ENCODE data around the gene KCNQ1. TPM values are rescaled to one million over a fixed set of nuclear protein-coding genes. Genes with fewer than 3 reads are reported as not detected.

Gene KCNQ1
- polyA plus RNA-seq, 1 of the 3 experiments (the other 2 are of a cell fraction): 0.05 TPM

- Histone ChIP-seq H3F3A (replicated peaks; ENCODE audit: insufficient read depth) (no peaks in the 10 kb centered on the region), H3K4me1 (ENCODE audit: control insufficient read depth in 1 of 2, insufficient read depth in 2 of 2, low read depth in 1 of 2, low read length in 1 of 2) (no peaks in the 10 kb centered on the region), H3K9me3 (no peaks in the 10 kb centered on the region), H3K9me2 (no peaks in the 10 kb centered on the region), H3K4me3 (ENCODE audit: low read depth in 2 of 2, low read length in 1 of 2) (no peak overlapping the region), H3K4me2 (no peak overlapping the region), H3K79me2 (ENCODE audit: insufficient read depth) (no peaks in the 10 kb centered on the region), H2AFZ (ENCODE audit: low read depth) (no peak overlapping the region), H3K27ac (ENCODE audit: low read depth in 2 of 2, low read length in 1 of 2) (no peak overlapping the region), H3K27me3 (ENCODE audit: insufficient read depth) (no peaks in the 10 kb centered on the region), H3K9ac (no peak overlapping the region), H3K36me3 (replicated peaks in 1 of 2; ENCODE audit: control insufficient read depth in 1 of 2, insufficient read depth in 2 of 2, low read length in 1 of 2) (no peaks in the 10 kb centered on the region), H4K20me1 (ENCODE audit: insufficient read depth) (no peaks in the 10 kb centered on the region)
- DNase-seq: no peak
- ChIA-PET CTCF (interaction anchor here (1.1 kb wide), 1 partner anchor 122 kb away, joined by 3 read pairs; no protein-coding TSS in a partner anchor), POLR2A (no interaction called here)
- 24% methylated on average over 3 of the region's 3 CpGs for WGBS (ENCODE audit: low lambda C conversion rate)
- TF ChIP-seq FOXJ3 (CRISPR knock-in tag; IDR thresholded peaks at IDR 0.05): no peak
Observed at GRCh38 chr11:2819316-2819715, 374.5 kb downstream of the KCNQ1 start.

- H3K9me2 ChIP-seq: no peaks in the 10 kb centered on the region
- H3K4me1 ChIP-seq (ENCODE audit: control insufficient read depth in 1 of 2, insufficient read depth in 2 of 2, low read depth in 1 of 2, low read length in 1 of 2): peaks cover 0 to 5% of the 10 kb centered on the region in 2 experiments; a peak in 1 of 4 replicates
- no peak overlapping the region for H3K27ac ChIP-seq (ENCODE audit: low read depth in 2 of 2, low read length in 1 of 2)
- TF ChIP-seq IRF3 (IDR thresholded peaks at IDR 0.05; ENCODE audit: low read depth, low read length) (no peak), RXRA (IDR thresholded peaks at IDR 0.05; ENCODE audit: borderline replicate concordance, low read depth) (no peak), EZH2phosphoT487 (IDR thresholded peaks at IDR 0.05; ENCODE audit: borderline replicate concordance, low read depth) (no peak)
- H4K20me1 ChIP-seq (ENCODE audit: insufficient read depth): no peaks in the 10 kb centered on the region
- no peak overlapping the region for H3K4me2 ChIP-seq
- no peak overlapping the region for H3K4me3 ChIP-seq (ENCODE audit: low read depth in 2 of 2, low read length in 1 of 2)
- H3K9ac ChIP-seq: no peak overlapping the region
- CTCF ChIA-PET: no interaction called here
- no peaks in the 10 kb centered on the region for H3K27me3 ChIP-seq (ENCODE audit: insufficient read depth)
- POLR2A ChIA-PET: no interaction called here
- no peak for DNase-seq
- H2AFZ ChIP-seq (ENCODE audit: low read depth): no peak overlapping the region
- no peaks in the 10 kb centered on the region for H3F3A ChIP-seq (replicated peaks; ENCODE audit: insufficient read depth)
- WGBS (ENCODE audit: low lambda C conversion rate): 50% methylated on average over 13 of the region's 16 CpGs
- no peaks in the 10 kb centered on the region for H3K9me3 ChIP-seq
- no peaks in the 10 kb centered on the region for H3K36me3 ChIP-seq (replicated peaks in 1 of 2; ENCODE audit: control insufficient read depth in 1 of 2, insufficient read depth in 2 of 2, low read length in 1 of 2)
- H3K79me2 ChIP-seq (ENCODE audit: insufficient read depth): no peaks in the 10 kb centered on the region
Observed at GRCh38 chr11:2820976-2821375, 376.2 kb downstream of the KCNQ1 start.

- H3K4me1 ChIP-seq (ENCODE audit: control insufficient read depth in 1 of 2, insufficient read depth in 2 of 2, low read depth in 1 of 2, low read length in 1 of 2): peaks cover 0 to 9% of the 10 kb centered on the region in 2 experiments; a peak in 1 of 4 replicates
- H2AFZ ChIP-seq (ENCODE audit: low read depth): no peak overlapping the region
- no peaks in the 10 kb centered on the region for H3F3A ChIP-seq (replicated peaks; ENCODE audit: insufficient read depth)
- H3K9me2 ChIP-seq: no peaks in the 10 kb centered on the region
- DNase-seq: no peak
- no peak overlapping the region for H3K27ac ChIP-seq (ENCODE audit: low read depth in 2 of 2, low read length in 1 of 2)
- ChIA-PET POLR2A (no interaction called here), CTCF (no interaction called here)
- no peaks in the 10 kb centered on the region for H3K36me3 ChIP-seq (replicated peaks in 1 of 2; ENCODE audit: control insufficient read depth in 1 of 2, insufficient read depth in 2 of 2, low read length in 1 of 2)
- H3K9ac ChIP-seq: no peak overlapping the region
- H3K4me2 ChIP-seq: no peak overlapping the region
- H3K9me3 ChIP-seq: no peaks in the 10 kb centered on the region
- H3K4me3 ChIP-seq (ENCODE audit: low read depth in 2 of 2, low read length in 1 of 2): no peak overlapping the region
- H4K20me1 ChIP-seq (ENCODE audit: insufficient read depth): no peaks in the 10 kb centered on the region
- no peaks in the 10 kb centered on the region for H3K27me3 ChIP-seq (ENCODE audit: insufficient read depth)
- no peaks in the 10 kb centered on the region for H3K79me2 ChIP-seq (ENCODE audit: insufficient read depth)
- WGBS (ENCODE audit: low lambda C conversion rate): 41% methylated on average over 7 of the region's 8 CpGs
- TF ChIP-seq FOXM1 (IDR thresholded peaks at IDR 0.05; ENCODE audit: low read depth) (no peak), RXRA (IDR thresholded peaks at IDR 0.05; ENCODE audit: borderline replicate concordance, low read depth) (no peak), GATA2 (CRISPR knock-in tag; IDR thresholded peaks at IDR 0.05) (no peak), MEF2A (IDR thresholded peaks at IDR 0.05; ENCODE audit: borderline replicate concordance, low read depth) (no peak), SIN3A (IDR thresholded peaks at IDR 0.05; ENCODE audit: borderline replicate concordance, low read depth, low read length) (no peak), USF1 (IDR thresholded peaks at IDR 0.05; ENCODE audit: borderline replicate concordance, low read depth) (no peak), FOXJ3 (CRISPR knock-in tag; IDR thresholded peaks at IDR 0.05) (no peak), NFIC (IDR thresholded peaks at IDR 0.05; ENCODE audit: borderline replicate concordance) (no peak), MXI1 (IDR thresholded peaks at IDR 0.05; ENCODE audit: low read depth, low read length) (no peak), ZBTB33 (IDR thresholded peaks at IDR 0.05; ENCODE audit: borderline replicate concordance, low read depth) (no peak), REST (IDR thresholded peaks at IDR 0.05; ENCODE audit: low read depth, low read length) (no peak), TAF1 (IDR thresholded peaks at IDR 0.05; ENCODE audit: borderline replicate concordance, low read depth, low read length) (no peak)
Observed at GRCh38 chr11:2821891-2822290, 377.1 kb downstream of the KCNQ1 start.

All from SK-N-SH (cell line).